Activated T-helper 9 cell treated with anti-CD3 and anti-CD28 coated beads, Interleukin-2, amount 50 U/mL, for 16 hours (primary cell): ENCODE data around the gene MIS18BP1.
"Not testable (repeated sequence)": the region's sequence is repeated elsewhere in the genome, so short reads cannot be mapped to it uniquely, and the experiment has no call there.

Experiments used
- DNase-seq: peaks from one replicate; pipeline ENCODE4 v3.0.0-alpha.2; 2020; ENCODE audit warnings: low read depth

MIS18BP1 gene

GRCh38 chr14:45246151-45246550 is 6.9 kb downstream of the MIS18BP1 start:
- DNase-seq: no peak

GRCh38 chr14:45242706-45243105 is 10.3 kb downstream of the MIS18BP1 start:
- no peak for DNase-seq

- DNase-seq: no peak
These were observed 14.0 kb downstream of the MIS18BP1 start for GRCh38 chr14:45238988-45239387.

GRCh38 chr14:45227566-45227965 is 25.4 kb downstream of the MIS18BP1 start:
- no peak for DNase-seq

- no peak for DNase-seq
These were observed 30.3 kb downstream of the MIS18BP1 start for GRCh38 chr14:45222485-45223262.

GRCh38 chr14:45214341-45214740 is 38.7 kb downstream of the MIS18BP1 start:
- not testable (repeated sequence) for DNase-seq

GRCh38 chr14:45213716-45214115 is 39.3 kb downstream of the MIS18BP1 start:
- DNase-seq: not testable (repeated sequence)

GRCh38 chr14:45212231-45212630 is 40.8 kb downstream of the MIS18BP1 start:
- DNase-seq: no peak

GRCh38 chr14:45211295-45211694 is 41.7 kb downstream of the MIS18BP1 start:
- no peak for DNase-seq

- DNase-seq: no peak
These were observed 42.8 kb downstream of the MIS18BP1 start for GRCh38 chr14:45210159-45210558.

- DNase-seq: no peak
These were observed 48.8 kb downstream of the MIS18BP1 start for GRCh38 chr14:45204241-45204640.

- no peak for DNase-seq
These were observed 51.1 kb downstream of the MIS18BP1 start for GRCh38 chr14:45201905-45202304.

- no peak for DNase-seq
These were observed 53.8 kb downstream of the MIS18BP1 start for GRCh38 chr14:45199230-45199629.

- no peak for DNase-seq
These were observed 54.5 kb downstream of the MIS18BP1 start for GRCh38 chr14:45198551-45198950.

GRCh38 chr14:45194964-45195363 is 58.0 kb downstream of the MIS18BP1 start:
- DNase-seq: no peak

GRCh38 chr14:45185100-45185814 is 67.7 kb downstream of the MIS18BP1 start:
- no peak for DNase-seq

- DNase-seq: no peak
These were observed 71.2 kb downstream of the MIS18BP1 start for GRCh38 chr14:45181806-45182205.

GRCh38 chr14:45181329-45181728 is 71.7 kb downstream of the MIS18BP1 start:
- no peak for DNase-seq

- no peak for DNase-seq
These were observed 75.9 kb downstream of the MIS18BP1 start for GRCh38 chr14:45177076-45177475.

GRCh38 chr14:45169906-45170305 is 83.1 kb downstream of the MIS18BP1 start:
- DNase-seq: no peak

- no peak for DNase-seq
These were observed 96.9 kb downstream of the MIS18BP1 start for GRCh38 chr14:45156067-45156466.
